HG03342 (cell line): ENCODE measurements around the gene PLD4.

Experiments used
- ATAC-seq: cut with Tn5 transposase; IDR thresholded peaks from one replicate; pipeline ENCODE4 v1.9.1; 2021; ENCODE audit warnings: mild to moderate bottlenecking, moderate library complexity; ENCODE audit not compliant: unreplicated experiment

PLD4 gene

DNA sequence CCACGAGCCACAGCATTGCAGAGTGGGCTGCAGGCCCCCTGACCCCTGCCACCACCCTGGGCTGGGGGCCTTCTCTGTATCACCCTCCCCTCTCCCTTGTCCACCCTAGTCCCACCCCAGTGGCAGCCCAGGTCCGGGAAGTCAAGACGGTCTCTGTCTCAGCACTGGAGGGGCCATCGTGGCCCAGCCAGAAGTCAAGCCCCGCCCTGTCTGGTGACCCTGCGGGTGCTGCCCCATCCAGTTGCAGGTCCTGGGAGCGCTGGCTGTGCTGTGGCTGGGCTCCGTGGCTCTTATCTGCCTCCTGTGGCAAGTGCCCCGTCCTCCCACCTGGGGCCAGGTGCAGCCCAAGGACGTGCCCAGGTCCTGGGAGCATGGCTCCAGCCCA lies 2.7 kb downstream of the PLD4 start:
- no peak for ATAC-seq

DNA sequence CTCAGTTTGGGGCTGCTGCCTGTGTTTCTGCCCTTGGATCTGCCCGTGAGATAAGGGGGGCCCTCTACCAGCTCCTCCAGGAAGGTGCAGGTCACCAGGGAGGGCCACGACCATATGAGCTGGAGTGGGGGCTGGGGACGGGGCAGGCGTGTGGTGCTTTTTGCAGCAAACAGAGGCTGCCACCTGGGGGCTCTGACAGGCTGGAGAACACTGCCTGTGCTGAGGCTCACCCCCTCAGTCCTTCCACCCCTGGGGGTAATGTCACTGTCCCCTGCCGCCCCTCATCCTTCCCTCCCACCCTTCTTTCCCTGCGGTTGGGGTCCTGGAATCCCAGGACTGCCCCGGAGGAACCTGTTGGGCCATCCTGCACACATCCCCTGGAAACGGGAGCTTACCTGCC lies 3.2 kb downstream of the PLD4 start:
- no peak for ATAC-seq

DNA sequence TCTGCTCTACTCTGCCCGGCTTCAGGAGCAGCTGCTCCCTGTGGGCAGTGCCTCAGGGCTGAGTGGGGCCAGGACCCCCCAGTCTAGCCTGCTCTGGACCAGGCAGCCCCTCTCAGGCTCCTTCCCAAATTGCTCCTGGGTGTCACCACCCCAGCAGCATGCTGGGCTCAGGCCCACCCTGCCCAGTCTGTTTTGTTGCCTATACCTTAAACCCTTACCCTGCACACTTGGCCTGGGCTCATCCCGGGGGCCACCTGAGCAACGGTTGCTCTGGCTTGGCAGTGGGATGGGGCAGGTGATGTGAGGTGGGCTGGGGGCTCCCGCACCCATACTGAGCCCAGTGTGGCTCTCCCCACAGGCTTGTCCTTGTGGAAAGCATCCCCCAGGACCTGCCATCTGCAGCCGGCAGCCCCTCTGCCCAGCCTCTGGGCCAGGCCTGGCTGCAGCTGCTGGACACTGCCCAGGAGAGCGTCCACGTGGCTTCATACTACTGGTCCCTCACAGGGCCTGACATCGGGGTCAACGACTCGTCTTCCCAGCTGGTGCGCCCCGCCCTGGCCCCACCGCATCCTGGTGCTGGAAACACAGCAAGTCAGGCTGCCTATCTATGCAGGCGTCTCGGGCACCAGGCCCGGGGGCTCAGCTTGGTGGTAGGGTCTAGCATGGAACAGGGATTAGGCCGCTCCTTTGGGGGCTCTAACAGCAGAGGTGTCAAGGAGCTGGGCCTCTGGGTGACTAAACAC lies 3.9 kb downstream of the PLD4 start:
- no peak for ATAC-seq

DNA sequence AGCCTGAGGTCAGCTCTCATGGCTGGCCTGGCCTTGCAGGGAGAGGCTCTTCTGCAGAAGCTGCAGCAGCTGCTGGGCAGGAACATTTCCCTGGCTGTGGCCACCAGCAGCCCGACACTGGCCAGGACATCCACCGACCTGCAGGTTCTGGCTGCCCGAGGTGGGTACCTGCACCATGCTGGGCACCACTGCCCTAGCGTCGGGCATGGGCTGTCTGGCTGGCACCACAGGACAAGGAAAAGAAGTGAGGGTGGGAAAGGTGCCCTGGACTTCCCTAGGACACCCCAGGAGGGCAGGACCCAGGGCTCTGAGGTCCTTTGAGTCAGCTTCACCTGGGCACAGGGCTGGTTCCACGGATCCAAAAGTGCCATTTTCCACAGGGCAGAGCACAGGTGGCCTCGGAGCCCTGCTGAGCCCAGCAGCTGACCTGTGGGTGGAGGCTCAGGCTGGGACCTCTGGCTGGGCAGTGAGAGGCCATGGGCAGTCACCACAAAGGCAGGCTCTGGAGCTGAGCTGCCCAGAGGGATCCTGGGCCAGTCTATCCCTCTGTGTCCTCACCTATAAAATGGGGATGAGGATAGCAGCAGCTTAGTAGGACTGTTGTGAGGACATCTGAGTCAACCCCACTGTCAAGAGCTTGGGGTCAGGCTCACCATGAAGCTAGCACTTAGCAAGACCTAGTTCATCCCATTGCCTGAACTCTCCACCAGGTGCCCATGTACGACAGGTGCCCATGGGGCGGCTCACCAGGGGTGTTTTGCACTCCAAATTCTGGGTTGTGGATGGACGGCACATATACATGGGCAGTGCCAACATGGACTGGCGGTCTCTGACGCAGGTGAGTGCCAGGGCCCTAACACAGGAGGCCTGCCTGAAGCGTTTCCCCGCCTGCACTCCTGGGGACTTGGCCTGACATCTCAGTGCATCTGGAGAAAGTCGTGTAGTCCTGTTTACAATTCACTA lies 4.9 kb downstream of the PLD4 start:
- ATAC-seq: no peak

DNA sequence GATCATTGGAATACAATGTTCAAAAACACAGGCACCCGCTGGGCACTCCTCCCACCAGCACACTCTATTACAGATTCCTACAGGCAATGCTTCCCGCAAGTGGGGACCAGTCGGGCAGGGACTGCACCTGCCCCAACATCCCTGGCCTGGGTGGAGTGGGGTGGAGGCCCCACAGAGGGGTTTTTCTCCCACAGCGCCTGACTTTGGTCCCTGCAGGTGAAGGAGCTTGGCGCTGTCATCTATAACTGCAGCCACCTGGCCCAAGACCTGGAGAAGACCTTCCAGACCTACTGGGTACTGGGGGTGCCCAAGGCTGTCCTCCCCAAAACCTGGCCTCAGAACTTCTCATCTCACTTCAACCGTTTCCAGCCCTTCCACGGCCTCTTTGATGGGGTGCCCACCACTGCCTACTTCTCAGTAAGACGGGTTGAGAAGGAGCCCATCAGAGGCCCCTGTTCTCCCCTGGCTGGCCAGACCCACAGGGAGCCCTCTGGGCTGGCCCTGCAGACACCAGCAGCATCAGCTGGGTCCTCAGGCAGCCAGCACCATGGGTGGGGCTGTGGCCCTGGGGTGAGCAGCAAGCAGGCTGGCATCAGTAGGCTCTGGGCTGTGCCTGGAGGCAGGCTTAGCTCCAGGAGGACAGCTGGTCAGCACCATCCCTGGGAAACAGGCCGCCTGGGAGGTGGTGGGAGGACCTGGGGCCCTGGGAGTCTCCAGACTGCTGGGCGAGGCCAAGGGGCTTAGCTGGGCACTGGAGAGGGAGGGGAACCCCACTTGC lies 6.0 kb downstream of the PLD4 start:
- no peak for ATAC-seq

DNA sequence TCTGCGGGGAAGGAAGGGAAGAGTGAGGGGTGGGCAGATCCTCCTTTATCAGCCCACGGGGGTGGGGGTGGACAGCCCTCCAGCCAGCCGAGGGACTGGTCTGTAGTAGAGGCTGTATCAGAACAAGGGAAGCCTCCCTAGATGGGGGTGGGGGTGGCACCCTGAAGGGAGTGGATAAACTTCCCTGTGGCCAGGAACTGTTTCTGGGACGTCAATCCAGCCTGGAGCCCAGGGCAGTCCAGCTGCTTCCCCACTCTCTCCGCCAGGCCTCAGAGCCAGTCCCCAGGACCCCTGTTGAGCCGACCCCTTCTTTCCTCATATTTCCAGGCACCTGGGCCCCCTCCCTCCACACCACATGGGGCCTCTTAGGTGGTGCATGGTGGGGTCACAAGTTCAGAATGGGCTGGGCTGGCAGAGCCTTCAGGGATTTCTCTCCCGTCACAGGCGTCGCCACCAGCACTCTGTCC lies 6.7 kb downstream of the PLD4 start:
- no peak for ATAC-seq

DNA sequence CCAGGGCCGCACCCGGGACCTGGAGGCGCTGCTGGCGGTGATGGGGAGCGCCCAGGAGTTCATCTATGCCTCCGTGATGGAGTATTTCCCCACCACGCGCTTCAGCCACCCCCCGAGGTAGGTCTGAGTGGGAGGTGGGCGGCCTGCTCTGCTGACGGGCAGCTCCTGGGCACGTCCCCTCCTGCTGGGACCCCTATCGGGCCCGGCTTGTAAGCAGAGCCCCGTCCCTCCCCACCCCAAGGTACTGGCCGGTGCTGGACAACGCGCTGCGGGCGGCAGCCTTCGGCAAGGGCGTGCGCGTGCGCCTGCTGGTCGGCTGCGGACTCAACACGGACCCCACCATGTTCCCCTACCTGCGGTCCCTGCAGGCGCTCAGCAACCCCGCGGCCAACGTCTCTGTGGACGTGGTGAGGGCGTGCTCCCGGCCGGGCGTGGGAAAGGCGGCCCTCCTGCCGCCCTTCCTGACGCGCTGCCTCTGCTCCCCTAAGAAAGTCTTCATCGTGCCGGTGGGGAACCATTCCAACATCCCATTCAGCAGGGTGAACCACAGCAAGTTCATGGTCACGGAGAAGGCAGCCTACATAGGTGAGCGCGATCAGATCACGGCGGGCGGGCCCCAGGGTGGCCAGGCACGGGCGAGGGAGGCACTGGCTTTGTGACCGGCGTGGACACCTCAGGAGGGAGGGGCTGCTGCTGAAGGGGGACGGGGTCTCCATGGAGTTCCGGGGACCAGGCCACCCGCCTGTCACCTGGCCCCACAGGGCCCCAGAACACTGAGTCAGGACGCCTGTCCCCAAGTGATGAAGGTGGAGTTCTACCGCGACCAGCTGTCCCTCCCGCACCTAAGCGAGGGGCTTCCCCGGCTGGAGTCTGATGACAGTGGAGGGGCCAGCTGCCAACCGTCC lies 7.3 kb downstream of the PLD4 start:
- no peak for ATAC-seq

DNA sequence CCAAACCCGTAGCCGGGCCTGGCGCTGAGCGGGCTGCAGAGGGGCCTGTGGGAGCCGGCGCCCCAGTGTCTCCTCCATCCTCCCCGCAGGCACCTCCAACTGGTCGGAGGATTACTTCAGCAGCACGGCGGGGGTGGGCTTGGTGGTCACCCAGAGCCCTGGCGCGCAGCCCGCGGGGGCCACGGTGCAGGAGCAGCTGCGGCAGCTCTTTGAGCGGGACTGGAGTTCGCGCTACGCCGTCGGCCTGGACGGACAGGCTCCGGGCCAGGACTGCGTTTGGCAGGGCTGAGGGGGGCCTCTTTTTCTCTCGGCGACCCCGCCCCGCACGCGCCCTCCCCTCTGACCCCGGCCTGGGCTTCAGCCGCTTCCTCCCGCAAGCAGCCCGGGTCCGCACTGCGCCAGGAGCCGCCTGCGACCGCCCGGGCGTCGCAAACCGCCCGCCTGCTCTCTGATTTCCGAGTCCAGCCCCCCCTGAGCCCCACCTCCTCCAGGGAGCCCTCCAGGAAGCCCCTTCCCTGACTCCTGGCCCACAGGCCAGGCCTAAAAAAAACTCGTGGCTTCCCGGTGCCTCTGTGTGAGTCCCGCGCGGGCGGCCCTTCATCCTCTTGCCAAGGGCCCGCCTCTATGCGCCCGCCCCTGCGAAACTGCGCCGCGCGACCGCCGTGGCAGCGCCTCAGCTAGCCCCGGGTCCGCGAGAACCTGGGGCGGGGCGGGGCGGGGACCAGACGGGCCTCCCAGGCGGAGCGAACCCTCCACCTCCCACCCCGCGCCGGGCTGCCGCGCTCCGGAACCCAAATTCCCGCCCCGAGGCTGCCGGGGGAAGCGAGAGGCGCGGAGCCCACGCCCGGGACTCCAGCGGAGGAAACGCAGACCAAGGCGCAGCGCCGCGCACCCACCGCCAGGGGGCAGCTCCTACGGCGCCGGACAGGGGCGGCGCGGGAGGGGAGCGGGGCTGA lies 8.3 kb downstream of the PLD4 start:
- ATAC-seq: peak; percentile 59

DNA sequence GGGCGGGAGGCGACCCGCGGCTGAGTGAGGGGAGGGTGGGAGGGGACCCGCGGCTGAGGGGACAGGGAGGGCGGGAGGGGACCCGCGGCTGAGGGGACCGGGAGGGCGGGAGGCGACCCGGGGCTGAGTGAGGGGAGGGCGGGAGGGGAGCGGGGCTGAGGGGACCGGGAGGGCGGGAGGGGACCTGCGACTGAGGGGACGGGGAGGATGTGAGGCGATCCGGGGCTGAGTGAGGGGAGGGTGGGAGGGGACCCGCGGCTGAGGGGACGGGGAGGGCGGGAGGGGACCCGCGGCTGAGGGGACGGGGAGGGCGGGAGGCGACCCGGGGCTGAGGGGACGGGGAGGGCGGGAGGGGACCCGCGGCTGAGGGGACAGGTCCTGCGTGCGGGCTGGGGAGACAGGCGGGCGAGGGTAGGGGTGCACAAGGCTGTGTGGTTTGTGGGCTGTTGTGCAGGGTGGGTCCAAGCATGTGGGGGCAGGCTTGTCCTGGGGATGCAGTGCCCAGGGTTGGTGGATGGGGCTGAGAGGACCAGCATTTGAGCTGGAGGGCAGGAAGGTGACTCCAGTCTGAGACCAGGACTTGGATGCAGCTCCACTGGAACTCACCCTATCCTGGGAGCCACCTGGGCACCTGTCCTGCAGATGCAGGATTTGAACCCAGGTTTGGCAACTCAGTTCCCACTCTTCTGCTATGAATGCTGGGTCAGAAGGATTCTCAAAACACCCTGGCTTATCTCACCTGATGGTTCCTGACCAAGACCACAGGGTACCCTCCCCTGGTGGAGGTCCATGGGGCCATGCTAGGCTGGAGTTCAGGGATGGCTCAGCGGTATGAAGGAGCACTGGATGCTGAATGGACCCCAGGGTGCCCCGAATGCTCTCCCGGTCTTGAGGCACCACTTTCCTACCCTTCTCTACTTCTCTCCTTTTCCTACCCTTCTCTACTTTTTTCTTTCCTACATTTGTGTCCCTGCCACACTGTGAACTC lies 9.4 kb downstream of the PLD4 start:
- ATAC-seq: no peak

DNA sequence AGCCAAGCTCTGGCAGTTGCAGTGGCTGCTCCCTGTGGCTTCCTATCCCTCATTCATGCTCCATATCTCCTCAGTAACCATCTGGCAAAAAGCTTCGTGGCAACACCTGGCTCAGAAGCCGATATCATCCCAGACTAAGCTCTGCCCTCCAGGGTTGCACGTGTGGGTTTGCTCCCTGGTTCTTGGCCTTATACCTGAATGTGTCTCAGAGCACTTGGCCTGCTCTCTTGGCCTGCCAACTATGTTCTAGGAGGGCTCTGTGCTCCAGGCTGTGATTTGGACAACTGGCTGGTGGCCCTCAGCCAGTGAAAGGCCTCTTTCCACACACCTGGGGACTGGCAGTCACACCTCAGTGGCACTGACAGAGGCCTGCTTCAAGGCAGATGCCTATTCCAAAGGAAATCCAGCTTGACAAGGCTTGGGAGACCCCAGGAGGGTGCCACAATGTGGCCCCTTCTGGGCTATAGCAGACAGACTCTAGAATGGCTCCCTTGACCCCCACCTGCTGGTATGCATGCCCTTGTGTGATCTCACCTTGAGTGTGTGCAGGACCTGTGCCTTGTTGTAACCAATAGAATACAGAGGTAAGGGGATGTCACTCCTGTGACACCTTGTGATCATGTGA lies 10.5 kb downstream of the PLD4 start:
- ATAC-seq: no peak

DNA sequence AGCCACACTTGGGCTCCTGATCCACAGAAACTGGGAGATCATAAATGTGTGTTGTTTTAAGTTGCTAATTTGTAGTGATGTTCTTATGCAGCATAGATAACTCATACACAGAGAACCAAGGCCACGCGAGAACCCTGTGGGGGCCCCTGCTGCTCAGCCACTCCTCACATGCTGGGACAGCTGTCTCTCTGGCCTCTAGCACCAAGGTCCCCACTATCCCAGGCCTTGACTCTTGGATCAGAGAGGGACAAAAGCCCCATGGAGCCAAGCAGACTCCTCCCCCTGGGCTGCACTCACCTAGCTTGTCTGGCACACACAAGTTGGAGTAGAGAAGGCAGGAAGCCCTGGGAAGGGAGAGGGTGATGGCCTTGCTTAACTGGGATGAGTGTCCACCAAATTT lies 11.3 kb downstream of the PLD4 start:
- ATAC-seq: no peak

DNA sequence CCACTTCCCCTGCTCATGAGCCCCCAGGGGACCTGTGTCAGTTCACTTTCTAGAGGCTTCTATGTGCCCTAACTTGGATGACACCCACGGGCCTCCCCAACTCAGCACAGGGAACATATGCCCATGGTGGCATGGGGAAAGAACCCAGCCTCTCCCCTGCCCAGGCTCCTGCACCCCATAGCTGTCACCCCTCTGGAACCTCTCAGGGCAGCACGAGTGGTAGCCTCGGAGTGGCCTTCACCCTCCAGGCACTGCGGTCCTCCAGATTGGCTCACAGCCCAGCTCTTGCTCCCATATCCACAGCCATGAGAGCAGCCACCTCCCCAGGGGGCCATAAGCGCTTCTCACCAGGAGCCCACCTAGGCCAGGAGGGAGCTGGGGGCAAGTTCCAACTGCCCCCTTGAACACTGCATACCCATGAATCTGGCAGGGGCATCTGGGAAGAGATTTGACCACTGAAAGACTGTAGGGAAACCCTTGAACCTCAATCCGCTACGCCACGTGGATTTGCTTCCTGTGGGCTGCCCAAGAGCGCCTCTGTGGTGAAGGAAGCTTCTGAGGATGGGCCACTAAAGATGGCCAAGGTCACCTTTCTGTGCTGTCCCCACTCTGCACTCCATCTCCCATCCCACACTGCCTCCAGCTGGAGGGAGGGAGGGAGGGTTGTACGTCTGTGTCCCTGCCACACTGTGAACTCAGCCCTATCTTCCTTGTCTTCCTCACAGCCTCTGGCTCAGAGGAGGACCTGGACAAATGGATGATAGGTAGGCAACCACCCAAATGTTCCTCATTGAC lies 11.9 kb downstream of the PLD4 start:
- no peak for ATAC-seq

DNA sequence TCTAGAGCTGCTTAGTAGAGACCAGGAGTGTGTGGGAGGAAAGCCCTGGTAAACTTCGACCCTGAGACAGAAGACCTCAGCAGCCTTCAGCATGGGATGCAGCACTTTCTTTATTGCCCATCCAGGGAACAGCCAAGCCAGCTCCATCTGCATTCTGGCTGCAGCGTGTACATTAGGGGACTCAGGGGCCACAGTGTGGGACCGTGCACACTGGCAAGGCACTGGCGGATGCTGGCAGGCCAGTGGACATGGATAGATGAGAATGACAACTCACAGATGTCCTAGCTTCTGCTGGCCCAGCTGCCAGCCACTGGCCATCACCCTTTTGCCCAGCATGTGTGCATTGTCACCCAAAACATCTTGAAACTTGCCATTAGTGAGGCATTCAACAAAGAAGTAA lies 12.5 kb downstream of the PLD4 start:
- ATAC-seq: no peak

DNA sequence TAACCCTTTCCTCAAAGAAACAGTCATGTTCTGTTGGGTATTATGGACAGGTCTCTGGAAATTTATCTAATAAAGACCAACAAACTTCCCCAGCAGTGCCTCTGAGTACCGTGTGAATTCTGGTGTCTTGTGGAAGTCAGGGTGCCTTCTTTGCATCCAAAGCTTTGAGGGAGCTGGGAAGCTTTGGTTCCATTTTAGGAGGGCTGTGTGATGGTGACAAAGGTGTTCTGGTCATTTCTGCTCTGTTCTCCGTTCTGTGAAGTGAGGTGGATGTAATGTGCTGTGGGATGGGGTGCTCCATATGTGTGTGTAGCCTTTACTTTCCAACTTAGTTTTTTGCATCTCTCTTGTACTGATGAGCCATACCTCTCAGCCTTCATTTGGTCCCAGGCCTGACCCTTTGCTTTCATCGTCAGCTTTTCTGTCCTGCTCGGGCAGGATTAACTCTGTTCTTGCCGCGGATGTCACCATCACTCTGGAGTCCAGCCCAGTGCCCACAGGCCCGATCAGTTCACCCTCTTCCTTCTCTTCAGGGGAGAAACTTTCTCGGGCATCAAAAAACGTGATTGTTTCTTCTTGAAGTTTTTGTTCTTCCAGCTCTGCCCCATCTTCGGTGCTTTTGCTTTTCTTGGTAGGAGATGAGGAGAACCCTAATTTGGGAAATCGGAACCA lies 13.2 kb downstream of the PLD4 start:
- ATAC-seq: no peak

DNA sequence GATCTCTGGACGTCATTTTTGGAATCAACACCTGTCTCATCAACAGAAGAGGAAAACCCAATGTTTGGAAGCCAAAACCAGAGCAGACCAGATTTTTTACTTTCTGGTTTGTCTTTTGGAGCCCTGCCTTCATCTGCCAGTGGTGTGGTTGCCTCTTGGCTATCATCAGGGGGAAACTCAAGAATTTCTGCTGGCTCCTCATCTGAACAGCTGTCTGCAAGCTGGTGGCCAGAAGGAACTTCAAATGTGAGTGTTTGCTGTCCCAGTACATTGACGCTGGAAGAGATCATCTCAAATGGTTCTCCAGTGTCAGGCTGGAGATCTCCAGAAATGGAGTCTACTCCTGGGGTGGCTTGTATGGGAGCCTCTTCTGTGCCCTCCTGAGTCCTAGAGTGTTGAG lies 13.8 kb downstream of the PLD4 start:
- ATAC-seq: no peak

DNA sequence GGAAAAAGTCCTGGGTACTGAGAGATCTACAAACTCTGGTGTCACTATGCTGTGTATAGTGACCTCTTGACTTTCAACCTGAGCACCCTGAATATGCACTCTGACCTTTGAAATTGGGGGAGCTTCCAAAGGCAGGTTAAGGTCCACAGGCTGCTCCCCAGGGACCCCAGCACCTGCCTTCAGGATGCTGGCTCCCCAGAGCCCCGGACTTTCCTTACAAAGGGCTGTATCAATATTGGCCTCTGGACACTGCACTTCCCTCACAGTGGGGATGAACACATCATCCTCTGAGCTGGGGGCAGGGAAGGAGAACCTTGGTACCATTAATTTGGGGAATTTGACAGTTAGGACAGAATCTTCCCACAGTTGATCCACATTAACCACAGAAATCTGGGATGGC lies 14.3 kb downstream of the PLD4 start:
- no peak for ATAC-seq
